GM12891 (cell line): Measurements from ENCODE around the gene UBE2E2.
"Not testable (repeated sequence)": the region's sequence is repeated elsewhere in the genome, so short reads cannot be mapped to it uniquely, and the experiment has no call there.

Experiments used
- DNase-seq: peaks from one replicate; pipeline ENCODE4 v3.0.0; 2011; ENCODE audit warnings: low spot score; ENCODE audit not compliant: insufficient read length
- FAIRE-seq: peaks from 2 replicates; lab custom pipeline; 2011; peaks lifted over from hg19 to GRCh38; lab: Jason Lieb, UNC
- PAX5 ChIP-seq: IDR thresholded peaks from 2 replicates; pipeline ENCODE4 v1.6.1; 2011; ENCODE audit warnings: low read length, moderate library complexity, mild to moderate bottlenecking; ENCODE audit not compliant: insufficient read depth, severe bottlenecking
- POLR2A ChIP-seq: IDR thresholded peaks from 2 replicates; pipeline ENCODE4 v1.6.1; 2011; ENCODE audit warnings: low read depth, low read length, control low read depth
- POLR2AphosphoS5 ChIP-seq: IDR thresholded peaks from 2 replicates; pipeline ENCODE4 v1.6.1; 2011; ENCODE audit warnings: low read depth, low read length, control low read depth
- POU2F2 ChIP-seq: IDR thresholded peaks from 2 replicates; pipeline ENCODE4 v1.6.1; 2011; ENCODE audit warnings: low read depth, mild to moderate bottlenecking, control low read depth, low read length, moderate library complexity
- SPI1 ChIP-seq: IDR thresholded peaks from 2 replicates; pipeline ENCODE4 v1.6.1; 2011; ENCODE audit warnings: low read depth, low read length, control low read depth
- TAF1 ChIP-seq: IDR thresholded peaks from 2 replicates; pipeline ENCODE4 v1.6.1; 2011; ENCODE audit warnings: low read depth, low read length, control low read depth

The UBE2E2 gene

DNA sequence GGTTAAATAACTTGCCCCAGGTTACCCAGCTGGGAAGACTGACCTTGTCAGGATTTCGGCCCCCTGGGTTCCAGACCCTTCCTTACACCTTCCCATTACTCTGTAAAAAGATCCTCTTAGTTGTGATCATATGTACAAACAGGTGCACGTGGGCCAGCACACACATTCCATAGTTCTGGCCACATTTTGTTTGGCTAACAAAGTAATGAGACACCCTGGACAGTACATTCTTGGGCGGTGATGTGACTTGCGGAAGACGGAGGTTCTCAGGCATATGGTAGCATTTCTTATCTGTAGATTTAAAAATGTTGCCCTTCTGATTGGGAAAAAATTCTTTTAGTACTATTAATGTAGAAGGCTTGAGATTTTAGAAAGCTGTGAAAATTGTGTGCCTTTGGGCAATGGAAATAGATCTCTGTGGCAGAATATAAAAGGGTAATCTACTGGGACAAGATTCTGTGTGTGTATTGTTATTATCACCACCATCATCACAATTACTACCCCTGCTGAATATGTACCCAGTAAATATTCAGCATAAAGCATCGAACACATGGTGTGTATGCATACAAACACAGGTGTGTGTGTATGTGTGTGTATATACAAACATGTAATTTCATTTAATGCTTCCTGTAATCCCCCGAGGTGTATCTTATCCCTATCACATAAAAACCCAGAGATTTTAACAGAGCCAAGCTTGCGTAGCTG, 397.2 kb downstream of the UBE2E2 start:
- TF ChIP-seq TAF1: no peak
- TF ChIP-seq POLR2A: no peak
- no peak for TF ChIP-seq PAX5
- FAIRE-seq: no peak
- DNase-seq: no peak

GRCh38 chr3:23601091-23601822, 398.1 kb downstream of the UBE2E2 start:
- TF ChIP-seq TAF1 (no peak), POLR2AphosphoS5 (no peak), POU2F2 (no peak), SPI1 (no peak), PAX5 (no peak), POLR2A (no peak)
- FAIRE-seq: no peak
- no peak for DNase-seq

DNA sequence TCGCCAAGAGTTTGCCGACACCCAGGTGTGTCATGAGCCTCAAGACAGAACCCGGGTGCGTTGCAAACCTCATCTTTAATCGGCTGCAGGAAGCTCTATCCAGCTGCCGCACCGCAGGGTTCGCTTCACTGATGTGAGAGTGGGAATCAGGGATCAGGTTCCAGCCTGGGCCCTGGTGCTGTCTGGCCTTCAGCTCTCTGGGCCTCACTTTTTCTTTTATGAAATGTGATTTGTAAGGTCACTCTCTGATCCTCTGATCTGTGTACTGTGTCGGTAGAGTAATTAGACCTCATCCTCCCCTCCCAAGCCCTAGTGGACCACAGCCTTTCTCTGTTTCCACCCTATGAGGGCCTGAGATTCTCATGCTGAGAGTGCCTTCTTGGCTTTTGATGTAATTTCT, 399.8 kb downstream of the UBE2E2 start:
- FAIRE-seq (no peak), DNase-seq (no peak)
- TF ChIP-seq TAF1: no peak
- no peak for TF ChIP-seq POU2F2
- TF ChIP-seq POLR2A: no peak
- no peak for TF ChIP-seq SPI1
- no peak for TF ChIP-seq POLR2AphosphoS5
- TF ChIP-seq PAX5: no peak

DNA sequence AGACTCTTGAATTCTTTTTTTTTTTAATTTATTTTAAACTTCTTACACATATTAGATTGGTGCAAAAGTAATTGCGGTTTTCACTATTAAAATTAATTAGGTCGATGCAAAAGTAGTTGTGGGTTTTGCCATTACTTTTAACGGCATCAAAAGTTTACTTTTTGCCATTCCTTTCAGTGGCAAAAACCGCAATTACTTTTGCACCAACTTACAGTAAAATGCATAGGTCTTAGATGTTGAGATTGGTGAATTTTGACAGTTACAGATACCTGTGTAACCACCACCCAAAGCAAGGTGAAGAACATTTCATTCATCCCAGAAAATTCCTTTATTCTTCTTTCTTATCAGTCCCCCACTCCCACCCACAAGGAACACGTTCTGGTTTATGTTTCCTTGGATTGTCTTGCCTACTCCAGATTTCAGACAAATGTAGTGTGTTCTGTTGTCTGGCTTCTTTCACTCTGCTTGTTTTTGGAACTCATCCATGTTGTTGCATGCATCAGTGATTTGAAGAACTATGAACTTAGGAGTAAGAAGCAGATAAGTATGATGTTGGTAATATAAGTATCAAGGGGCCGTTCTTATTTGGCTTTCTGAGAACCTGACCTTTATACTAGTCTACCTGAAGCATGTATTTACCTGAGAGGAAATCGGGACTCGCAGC, 404.2 kb downstream of the UBE2E2 start:
- DNase-seq (no peak), FAIRE-seq (no peak)
- TF ChIP-seq TAF1 (no peak), SPI1 (no peak), POU2F2 (no peak), PAX5 (no peak), POLR2AphosphoS5 (no peak), POLR2A (no peak)

DNA sequence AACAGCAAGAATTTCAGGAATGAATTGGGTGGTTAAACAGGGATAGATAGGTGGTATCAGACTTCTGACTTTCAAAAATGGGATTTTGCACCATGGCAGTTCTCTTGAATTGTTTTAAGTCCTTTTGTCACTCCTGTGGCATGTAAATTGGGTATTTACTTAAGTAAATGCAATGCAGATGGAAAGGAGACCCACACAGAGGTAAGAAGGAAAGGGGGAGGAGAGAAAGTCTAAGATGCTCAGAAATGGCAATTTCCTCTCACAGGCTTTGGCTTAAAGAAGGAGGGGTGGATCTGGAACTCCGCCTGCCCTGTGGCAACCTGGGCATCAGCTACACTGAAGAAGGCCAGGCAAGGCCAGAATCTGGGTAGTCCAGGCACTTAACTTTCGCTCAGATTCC, 405.5 kb downstream of the UBE2E2 start:
- DNase-seq (no peak), FAIRE-seq (no peak)
- TF ChIP-seq POLR2A (no peak), POU2F2 (no peak), TAF1 (no peak), POLR2AphosphoS5 (no peak), PAX5 (no peak), SPI1 (no peak)

- DNase-seq: no peak
- no peak for TF ChIP-seq PAX5
- TF ChIP-seq SPI1: no peak
- TF ChIP-seq POU2F2: no peak
- no peak for TF ChIP-seq POLR2A
- FAIRE-seq: peak; percentile 59
Observed at GRCh38 chr3:23611737-23612295, 408.7 kb downstream of the UBE2E2 start.

DNA sequence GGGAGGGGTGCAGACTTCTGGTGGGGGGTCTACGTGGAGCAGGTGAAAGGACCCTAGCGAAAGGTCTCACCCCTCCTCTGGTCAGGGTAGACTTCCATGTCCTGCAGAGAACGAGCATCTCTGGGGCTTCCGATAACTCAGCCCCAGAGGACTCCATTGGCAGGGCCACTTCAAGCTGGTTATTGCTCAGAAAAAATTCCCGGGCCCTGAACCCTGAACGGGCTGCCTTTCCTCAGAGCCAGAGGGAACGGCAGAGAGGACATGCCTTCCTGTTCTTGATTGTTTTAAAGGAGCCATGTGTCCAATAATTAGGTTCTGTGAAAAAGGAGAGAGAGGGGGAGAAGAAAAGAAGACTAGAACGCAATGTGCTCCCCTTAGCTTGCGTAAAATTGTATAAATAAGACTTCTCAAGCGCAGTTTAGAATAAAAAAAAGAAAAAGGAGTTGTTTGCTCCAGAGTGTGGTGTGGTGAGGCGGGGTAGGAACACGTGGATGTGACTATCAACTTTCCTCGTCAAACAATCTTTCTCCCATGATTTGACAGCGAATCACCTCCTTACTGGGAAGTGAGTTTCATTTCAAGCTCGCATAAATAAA, 409.3 kb downstream of the UBE2E2 start:
- no peak for TF ChIP-seq SPI1
- TF ChIP-seq POLR2A: no peak
- TF ChIP-seq POLR2AphosphoS5: no peak
- TF ChIP-seq POU2F2: no peak
- FAIRE-seq: no peak
- DNase-seq: no peak

- no peak for FAIRE-seq
- TF ChIP-seq POLR2AphosphoS5 (no peak), POU2F2 (no peak), POLR2A (no peak), SPI1 (no peak), TAF1 (no peak), PAX5 (no peak)
Observed at GRCh38 chr3:23615068-23615467, 411.9 kb downstream of the UBE2E2 start.

GRCh38 chr3:23618475-23618874, 415.3 kb downstream of the UBE2E2 start:
- not testable (repeated sequence) for DNase-seq, FAIRE-seq

More at GRCh38 chr3:23615068-23615467, 411.9 kb downstream of the UBE2E2 start:
- DNase-seq: no peak
